Parathyroid adenoma (tissue), 2 donors: ENCODE data around the gene GHITM.
A peak's percentile ranks its signal among the peaks of the same experiment; 100 is the strongest.

Experiments used
- H2AFZ ChIP-seq: fragments of 300-600 bp; sonication (generic); one replicate; pipeline ENCODE4 v1.7.0; 2017; ENCODE audit warnings: antibody characterized with exemption, mild to moderate bottlenecking
- H3K27ac ChIP-seq: fragments of 300-600 bp; sonication (generic); one replicate; pipeline ENCODE4 v1.7.0; 2017
- H3K27me3 ChIP-seq: fragments of 300-600 bp; sonication (generic); one replicate; pipeline ENCODE4 v1.7.0; 2017; ENCODE audit warnings: low read length; ENCODE audit not compliant: control insufficient read depth, insufficient read depth
- H3K36me3 ChIP-seq: fragments of 300-600 bp; sonication (generic); one replicate; pipeline ENCODE4 v1.7.0; 2017; ENCODE audit warnings: low read length; ENCODE audit not compliant: control insufficient read depth, insufficient read depth
- H3K4me1 ChIP-seq: fragments of 300-600 bp; sonication (generic); one replicate; pipeline ENCODE4 v1.7.0; 2017; ENCODE audit warnings: control low read depth
- H3K4me2 ChIP-seq: fragments of 300-600 bp; sonication (generic); one replicate; pipeline ENCODE4 v1.7.0; 2017; ENCODE audit warnings: low read length
- H3K4me3 ChIP-seq: fragments of 300-600 bp; sonication (generic); one replicate; pipeline ENCODE4 v1.7.0; 2017; ENCODE audit warnings: low read depth, low read length
- H3K79me2 ChIP-seq: fragments of 300-600 bp; sonication (generic); one replicate; pipeline ENCODE4 v1.7.0; 2017; ENCODE audit warnings: control low read depth
- H3K9ac ChIP-seq: fragments of 300-600 bp; sonication (generic); one replicate; pipeline ENCODE4 v1.7.0; 2017; ENCODE audit warnings: mild to moderate bottlenecking
- H3K9me3 ChIP-seq: fragments of 300-600 bp; sonication (generic); one replicate; pipeline ENCODE4 v1.7.0; 2017; ENCODE audit warnings: low read length; ENCODE audit not compliant: control insufficient read depth
- CTCF ChIP-seq: fragments of 300-600 bp; sonication (generic); IDR thresholded peaks from one replicate; pipeline ENCODE4 v1.7.0; 2017; ENCODE audit warnings: antibody characterized with exemption, mild to moderate bottlenecking
- donor health status: primary hyperparathyroidism.

Gene GHITM

GRCh38 chr10:84191106-84191505, 51.8 kb downstream of the GHITM start:
- Histone ChIP-seq H3K36me3 (no peaks in the 10 kb centered on the region), H3K79me2 (no peaks in the 10 kb centered on the region), H3K4me2 (no peak overlapping the region), H3K9ac (no peak overlapping the region), H3K4me3 (no peak overlapping the region), H3K27ac (no peak overlapping the region), H3K4me1 (peaks cover 5% of the 10 kb centered on the region), H3K9me3 (no peaks in the 10 kb centered on the region), H2AFZ (no peak overlapping the region), H3K27me3 (no peaks in the 10 kb centered on the region)
- no peak for TF ChIP-seq CTCF

- peaks cover 5% of the 10 kb centered on the region for H3K4me1 ChIP-seq
- no peak for TF ChIP-seq CTCF
- H3K4me2 ChIP-seq = no peak overlapping the region
- no peak overlapping the region for H3K27ac ChIP-seq
- no peak overlapping the region for H3K4me3 ChIP-seq
- no peak overlapping the region for H3K9ac ChIP-seq
- no peaks in the 10 kb centered on the region for H3K79me2 ChIP-seq
- H2AFZ ChIP-seq = no peak overlapping the region
- no peaks in the 10 kb centered on the region for H3K36me3 ChIP-seq
- no peaks in the 10 kb centered on the region for H3K27me3 ChIP-seq
- no peaks in the 10 kb centered on the region for H3K9me3 ChIP-seq
These were observed 54.0 kb downstream of the GHITM start for GRCh38 chr10:84193327-84193726.

- no peak for TF ChIP-seq CTCF
- Histone ChIP-seq H3K9ac (no peak overlapping the region), H3K27me3 (no peaks in the 10 kb centered on the region), H3K9me3 (no peaks in the 10 kb centered on the region), H3K79me2 (no peaks in the 10 kb centered on the region), H3K4me2 (peak overlapping the region; percentile 71), H3K4me3 (peak overlapping the region; percentile 29), H3K36me3 (no peaks in the 10 kb centered on the region), H2AFZ (peak overlapping the region; percentile 72), H3K27ac (no peak overlapping the region), H3K4me1 (peaks cover 5% of the 10 kb centered on the region)
These were observed 54.6 kb downstream of the GHITM start for GRCh38 chr10:84193846-84194423.

- Histone ChIP-seq H3K9me3 (no peaks in the 10 kb centered on the region), H3K27me3 (no peaks in the 10 kb centered on the region), H3K36me3 (no peaks in the 10 kb centered on the region), H3K4me3 (peak within 1 kb of the TSS; percentile 29), H3K4me1 (peaks cover 5% of the 10 kb centered on the region), H3K9ac (no peak within 1 kb of the TSS), H3K4me2 (peak within 1 kb of the TSS; percentile 71), H3K27ac (no peak within 1 kb of the TSS), H2AFZ (peak within 1 kb of the TSS; percentile 72), H3K79me2 (no peaks in the 10 kb centered on the region)
- TF ChIP-seq CTCF = no peak
These were observed 55.2 kb downstream of the GHITM start, which contains the start of gene CDHR1 for GRCh38 chr10:84194424-84195043. TSS of gene CDHR1 (plus strand) at chr10:84194537. CDS start at chr10:84194761, 224 bp downstream.
